ENCODE data around the gene HRH3. TPM values are rescaled to one million over a fixed set of nuclear protein-coding genes. Genes with fewer than 3 reads are reported as not detected.

Gene HRH3
- total RNA-seq, 1 donor from 2014 or later, result not detected

DNA sequence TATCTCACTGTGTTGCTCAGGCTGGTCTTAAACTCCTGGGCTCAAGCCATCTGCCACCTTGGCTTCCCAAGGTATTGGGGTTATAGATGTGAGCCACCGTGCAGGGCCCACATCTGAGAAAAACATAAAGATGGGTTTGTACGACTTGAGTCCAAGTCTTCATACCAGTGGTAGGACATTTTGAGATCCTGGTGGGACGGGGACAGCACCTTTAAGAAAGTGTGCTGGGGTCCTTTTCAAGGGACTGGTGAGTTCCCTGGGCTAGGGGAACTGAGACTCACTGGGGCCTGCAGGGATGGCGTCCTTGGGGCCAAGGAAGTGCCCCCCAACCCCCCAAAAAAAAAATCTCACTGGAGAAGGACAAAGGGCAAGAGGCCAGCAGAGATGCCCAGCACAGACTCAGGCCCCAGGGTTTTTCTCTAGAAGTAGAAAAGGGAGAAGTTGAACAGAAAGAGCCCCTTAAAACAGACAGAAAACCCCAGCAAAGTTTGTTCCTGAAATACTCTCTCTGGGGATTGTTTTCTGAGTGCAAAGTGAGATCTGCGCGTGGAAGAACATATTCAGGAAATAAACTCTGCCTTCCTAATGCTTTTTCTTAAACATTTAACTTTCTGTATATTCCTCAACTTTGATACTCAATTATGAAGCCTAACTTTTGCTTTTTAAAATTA, 28.9 kb upstream of the HRH3 start:
- TF ChIP-seq, protein P1, sequence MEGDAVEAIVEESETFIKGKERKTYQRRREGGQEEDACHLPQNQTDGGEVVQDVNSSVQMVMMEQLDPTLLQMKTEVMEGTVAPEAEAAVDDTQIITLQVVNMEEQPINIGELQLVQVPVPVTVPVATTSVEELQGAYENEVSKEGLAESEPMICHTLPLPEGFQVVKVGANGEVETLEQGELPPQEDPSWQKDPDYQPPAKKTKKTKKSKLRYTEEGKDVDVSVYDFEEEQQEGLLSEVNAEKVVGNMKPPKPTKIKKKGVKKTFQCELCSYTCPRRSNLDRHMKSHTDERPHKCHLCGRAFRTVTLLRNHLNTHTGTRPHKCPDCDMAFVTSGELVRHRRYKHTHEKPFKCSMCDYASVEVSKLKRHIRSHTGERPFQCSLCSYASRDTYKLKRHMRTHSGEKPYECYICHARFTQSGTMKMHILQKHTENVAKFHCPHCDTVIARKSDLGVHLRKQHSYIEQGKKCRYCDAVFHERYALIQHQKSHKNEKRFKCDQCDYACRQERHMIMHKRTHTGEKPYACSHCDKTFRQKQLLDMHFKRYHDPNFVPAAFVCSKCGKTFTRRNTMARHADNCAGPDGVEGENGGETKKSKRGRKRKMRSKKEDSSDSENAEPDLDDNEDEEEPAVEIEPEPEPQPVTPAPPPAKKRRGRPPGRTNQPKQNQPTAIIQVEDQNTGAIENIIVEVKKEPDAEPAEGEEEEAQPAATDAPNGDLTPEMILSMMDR (IDR thresholded peaks at IDR 0.05; ENCODE audit: insufficient read depth, low read length, poor library complexity, severe bottlenecking), result no peak
- Histone ChIP-seq H3K36me3 (ENCODE audit: control insufficient read depth, insufficient read depth, low read length) (peaks cover 1% of the 10 kb centered on the region), H3K4me3 (ENCODE audit: low read depth, low read length) (no peak overlapping the region), H3K27me3 (ENCODE audit: control insufficient read depth, insufficient read depth, low read length) (no peaks in the 10 kb centered on the region)
- no peak for DNase-seq (ENCODE audit: low read depth)

DNA sequence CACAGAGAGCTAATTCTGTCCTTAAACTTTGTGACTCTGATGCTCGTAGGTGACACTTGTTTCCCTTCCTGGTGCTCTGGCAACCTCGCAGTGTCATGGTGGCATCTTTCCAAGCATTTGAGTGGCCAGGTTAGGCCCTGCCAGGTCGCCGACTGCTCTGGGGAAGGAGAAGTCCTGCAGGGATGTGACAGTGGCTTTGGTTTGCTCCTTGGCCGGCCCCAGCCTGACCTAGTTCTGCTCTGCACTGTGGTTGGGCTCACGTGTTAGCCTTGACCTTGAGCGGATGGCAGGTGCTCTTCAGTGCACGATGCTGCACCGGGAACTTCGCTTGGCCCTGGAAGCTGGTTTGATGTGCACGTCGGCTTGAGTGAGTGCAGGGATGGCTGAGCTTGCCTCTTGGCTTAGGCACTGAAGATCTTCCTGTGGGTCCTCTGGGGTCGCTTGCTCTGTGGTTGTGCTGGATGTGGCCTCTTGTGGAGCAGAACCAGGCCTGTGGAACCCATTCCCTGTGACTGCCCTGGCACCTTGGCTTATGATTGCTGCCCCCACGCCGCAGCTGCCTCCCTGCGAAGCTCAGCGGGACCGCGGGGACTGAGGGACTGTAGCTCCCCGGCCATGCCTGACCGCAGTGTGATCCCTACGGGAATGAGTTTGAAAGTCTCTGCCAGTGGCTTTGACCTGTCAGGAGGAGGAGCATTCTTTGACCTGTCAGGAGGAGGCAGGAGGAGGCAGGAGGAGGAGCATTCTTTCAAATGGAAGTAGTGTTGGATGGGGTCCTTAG, 27.0 kb upstream of the HRH3 start:
- no peak overlapping the region for H3K4me3 ChIP-seq (ENCODE audit: low read depth, low read length)
- no peak for DNase-seq (ENCODE audit: low read depth)
- peaks cover 1% of the 10 kb centered on the region for H3K36me3 ChIP-seq (ENCODE audit: control insufficient read depth, insufficient read depth, low read length)
- H3K27me3 ChIP-seq (ENCODE audit: control insufficient read depth, insufficient read depth, low read length), result no peaks in the 10 kb centered on the region
- TF ChIP-seq, protein P1 (IDR thresholded peaks at IDR 0.05; ENCODE audit: insufficient read depth, low read length, poor library complexity, severe bottlenecking), result no peak

- Histone ChIP-seq H3K36me3 (ENCODE audit: control insufficient read depth, insufficient read depth, low read length) (peaks cover 1% of the 10 kb centered on the region), H3K4me3 (ENCODE audit: low read depth, low read length) (no peak overlapping the region), H3K27me3 (ENCODE audit: control insufficient read depth, insufficient read depth, low read length) (no peaks in the 10 kb centered on the region)
- TF ChIP-seq, protein P1 (IDR thresholded peaks at IDR 0.05; ENCODE audit: insufficient read depth, low read length, poor library complexity, severe bottlenecking), result no peak
- DNase-seq (ENCODE audit: low read depth), result no peak
Observed at GRCh38 chr20:62246431-62246830, 26.4 kb upstream of the HRH3 start.

DNA sequence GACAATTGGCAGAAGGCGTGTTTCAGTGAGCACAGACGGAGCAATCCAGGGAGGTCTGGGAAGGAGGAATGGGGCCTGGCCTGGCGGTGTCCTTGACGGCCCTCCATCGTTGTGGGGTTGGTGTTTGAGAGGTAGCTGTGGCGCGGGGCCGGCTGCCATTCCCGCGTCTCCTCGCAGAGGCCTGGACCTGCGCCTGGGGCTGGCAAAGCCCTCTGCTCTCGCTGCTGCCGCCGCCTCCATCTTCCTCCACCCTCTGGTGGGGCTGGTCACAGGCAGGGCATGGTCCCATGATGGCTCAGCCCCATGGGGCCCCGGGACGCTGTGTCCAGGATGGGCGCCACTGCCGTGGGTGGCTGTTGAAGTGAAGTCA, 25.8 kb upstream of the HRH3 start:
- DNase-seq (ENCODE audit: low read depth), result no peak
- Histone ChIP-seq H3K27me3 (ENCODE audit: control insufficient read depth, insufficient read depth, low read length) (no peaks in the 10 kb centered on the region), H3K4me3 (ENCODE audit: low read depth, low read length) (no peak overlapping the region), H3K36me3 (ENCODE audit: control insufficient read depth, insufficient read depth, low read length) (peaks cover 1% of the 10 kb centered on the region)
- TF ChIP-seq, protein P1 (IDR thresholded peaks at IDR 0.05; ENCODE audit: insufficient read depth, low read length, poor library complexity, severe bottlenecking), result no peak

GRCh38 chr20:62244644-62245108, 24.6 kb upstream of the HRH3 start:
- Histone ChIP-seq H3K4me3 (ENCODE audit: low read depth, low read length) (no peak overlapping the region), H3K36me3 (ENCODE audit: control insufficient read depth, insufficient read depth, low read length) (peaks cover 1% of the 10 kb centered on the region), H3K27me3 (ENCODE audit: control insufficient read depth, insufficient read depth, low read length) (no peaks in the 10 kb centered on the region)
- TF ChIP-seq, protein P1 (IDR thresholded peaks at IDR 0.05; ENCODE audit: insufficient read depth, low read length, poor library complexity, severe bottlenecking), result no peak
- DNase-seq (ENCODE audit: low read depth), result no peak

Measured in kidney epithelial cell (primary cell).